IMR-90 (cell line): ENCODE measurements around the gene CCDC141. TPM values are rescaled to one million over a fixed set of nuclear protein-coding genes. Genes with fewer than 3 reads are reported as not detected.

Experiments
- ATAC-seq: fragments of 200-7000 bp; cut with Tn5 transposase; 2 replicates; pipeline ENCODE4 v1.9.1; 2020; ENCODE audit warnings: low read depth, mild to moderate bottlenecking, moderate library complexity
- BruUV-seq: library from RNA; stranded (reverse); fragments of 400-500 nt; replicated peaks from 2 replicates; lab custom pipeline; 2021; lab: Mats Ljungman, UMichigan
- CTCF ChIA-PET: fragments of 300-600 bp; formaldehyde crosslinking; extraction: SDS; loops from one replicate; lab custom pipeline; 2021; ENCODE audit warnings: antibody characterized with exemption; lab: Yijun Ruan, JAX
- POLR2A ChIA-PET: fragments of 300-600 bp; sonication (Branson Sonifier 250); formaldehyde crosslinking; loops from one replicate; lab custom pipeline; 2022; ENCODE audit warnings: antibody characterized with exemption; ENCODE audit not compliant: unreplicated experiment; lab: Charles Lee
- DNase-seq: peaks from one replicate; pipeline ENCODE4 v3.0.0; 2013
- H2AFZ ChIP-seq: replicated peaks from 2 replicates; pipeline ENCODE3; 2013; ENCODE audit warnings: low read length, mild to moderate bottlenecking; ENCODE audit not compliant: poor library complexity
- H2AK5ac ChIP-seq: 2 replicates; pipeline ENCODE4 v1.6.1; 2013; ENCODE audit warnings: low read depth, low read length, inconsistent platforms
- H2AK9ac ChIP-seq: replicated peaks from 2 replicates; pipeline ENCODE3; 2013; ENCODE audit warnings: mild to moderate bottlenecking, low read depth, low read length, moderate library complexity; ENCODE audit not compliant: poor library complexity
- H2BK120ac ChIP-seq: 2 replicates; pipeline ENCODE4 v1.6.1; 2013; ENCODE audit warnings: low read depth, low read length, inconsistent platforms
- H2BK15ac ChIP-seq: 3 replicates; pipeline ENCODE4 v1.6.1; 2013; ENCODE audit warnings: low read depth, low read length, inconsistent platforms
- H2BK20ac ChIP-seq: 2 replicates; pipeline ENCODE4 v1.6.1; 2013; ENCODE audit warnings: low read depth, mild to moderate bottlenecking, inconsistent platforms, low read length, moderate library complexity
- H2BK5ac ChIP-seq: 2 replicates; pipeline ENCODE4 v1.6.1; 2013; ENCODE audit warnings: mild to moderate bottlenecking, low read depth, low read length, inconsistent platforms; ENCODE audit not compliant: poor library complexity, severe bottlenecking
- H3K14ac ChIP-seq: replicated peaks from 2 replicates; pipeline ENCODE4 v1.6.1; 2013; ENCODE audit warnings: low read depth, low read length, inconsistent platforms
- H3K18ac ChIP-seq: 2 replicates; pipeline ENCODE4 v1.6.1; 2013; ENCODE audit warnings: low read depth, low read length, control low read depth
- H3K23ac ChIP-seq: 2 replicates; pipeline ENCODE4 v1.6.1; 2013; ENCODE audit warnings: low read depth, low read length, inconsistent platforms
- H3K27ac ChIP-seq: 2 replicates; pipeline ENCODE4 v1.5.1; 2013; ENCODE audit warnings: mild to moderate bottlenecking, control low read depth, low read length; ENCODE audit not compliant: insufficient read depth
- H3K27me3 ChIP-seq: 2 replicates; pipeline ENCODE4 v1.6.1; 2013; ENCODE audit warnings: low read length; ENCODE audit not compliant: control insufficient read depth, insufficient read depth
- H3K36me3 ChIP-seq: 2 replicates; pipeline ENCODE4 v1.6.1; 2013; ENCODE audit warnings: low read length, mixed read lengths; ENCODE audit not compliant: control insufficient read depth, insufficient read depth
- H3K4ac ChIP-seq: 2 replicates; pipeline ENCODE4 v1.6.1; 2013; ENCODE audit warnings: low read depth, low read length, inconsistent platforms
- H3K4me1 ChIP-seq: 2 replicates; pipeline ENCODE4 v1.6.1; 2013; ENCODE audit warnings: low read length, mixed read lengths; ENCODE audit not compliant: control insufficient read depth, insufficient read depth
- H3K4me2 ChIP-seq: 2 replicates; pipeline ENCODE4 v1.6.1; 2013; ENCODE audit warnings: low read depth, mild to moderate bottlenecking, control low read depth, low read length, moderate library complexity
- H3K4me3 ChIP-seq: 2 replicates; pipeline ENCODE4 v1.5.1; 2013; ENCODE audit warnings: low read depth, mild to moderate bottlenecking, control low read depth, low read length, moderate library complexity; ENCODE audit not compliant: insufficient read depth
- H3K56ac ChIP-seq: 2 replicates; pipeline ENCODE4 v1.6.1; 2013; ENCODE audit warnings: low read length, inconsistent platforms; ENCODE audit not compliant: insufficient read depth; ENCODE audit errors: extremely low read depth
- H3K79me1 ChIP-seq, 2 experiments: 2 replicates each; pipeline ENCODE4 v1.6.1; 2013; ENCODE audit warnings: low read length in 2 of 2, inconsistent platforms in 1 of 2, low read depth in 1 of 2
- H3K9ac ChIP-seq: 2 replicates; pipeline ENCODE4 v1.6.1; 2013; ENCODE audit warnings: low read depth, low read length, control low read depth
- H3K9me1 ChIP-seq: 2 replicates; pipeline ENCODE4 v1.6.1; 2013; ENCODE audit warnings: low read length, inconsistent platforms; ENCODE audit not compliant: insufficient read depth
- H3K9me3 ChIP-seq: 2 replicates; pipeline ENCODE4 v1.6.1; 2013; ENCODE audit warnings: low read length; ENCODE audit not compliant: control insufficient read depth, insufficient read depth
- H4K20me1 ChIP-seq: 2 replicates; pipeline ENCODE4 v1.6.1; 2013; ENCODE audit warnings: low read length, inconsistent platforms; ENCODE audit not compliant: insufficient read depth
- H4K5ac ChIP-seq: 2 replicates; pipeline ENCODE4 v1.6.1; 2013; ENCODE audit warnings: mild to moderate bottlenecking, low read depth, low read length, control low read depth
- H4K8ac ChIP-seq, 2 experiments: 2 replicates each; pipeline ENCODE4 v1.6.1; 2013; ENCODE audit warnings: low read depth in 2 of 2, low read length in 2 of 2, control low read depth in 1 of 2, inconsistent platforms in 1 of 2
- H4K91ac ChIP-seq: 2 replicates; pipeline ENCODE4 v1.6.1; 2013; ENCODE audit warnings: low read depth, low read length, inconsistent platforms; ENCODE audit not compliant: insufficient read depth
- ELK1 ChIP-seq: fragments of 150-350 bp; IDR thresholded peaks from 2 replicates; pipeline ENCODE4 v1.6.1; 2016; ENCODE audit warnings: low read depth, mild to moderate bottlenecking, low read length, moderate library complexity, borderline replicate concordance
- WGBS, 2 experiments: methylation state at CpG; one replicate each; pipeline versions ENCODE4 v1.1.5 to v1.1.7; 2013; ENCODE audit warnings: missing lambda C conversion rate in 2 of 2; ENCODE audit not compliant: insufficient read length in 1 of 2; ENCODE audit errors: extremely low coverage in 2 of 2; 5-methylcytosine and 5-hydroxymethylcytosine counted together
- dilution Hi-C: fragments of 300-500 bp; cut with HindIII; formaldehyde crosslinking; loops from one replicate; pipeline ENCODE4 v1.14.3; 2018; ENCODE audit warnings: low sequenced_read_pairs; ENCODE audit not compliant: unreplicated experiment
- in situ Hi-C: fragments of 300-500 bp; cut with MboI; formaldehyde crosslinking; loops from 3 replicates; pipeline ENCODE4 v1.14.3; 2019; ENCODE audit warnings: low sequenced_read_pairs, inconsistent platforms, mixed read lengths
- intact Hi-C: fragments of 100-400 bp; cut with micrococcal nuclease; formaldehyde crosslinking; loops from 2 replicates; pipeline ENCODE4 v1.10.0; 2022
- polyA plus RNA-seq, 3 experiments: library from polyadenylated mRNA; depleted of rRNA; stranded (reverse); fragments of >200 nt; gene quantifications; 2 replicates each; pipeline ENCODE4 v1.2.3, GENCODE V29; 2012; ENCODE audit warnings: low replicate concordance in 1 of 3
- total RNA-seq: library from RNA; depleted of rRNA; stranded (reverse); fragments of >200 nt; gene quantifications from 2 replicates; pipeline ENCODE4 v1.2.3, GENCODE V29; 2012

CCDC141 gene
- total and polyA plus RNA-seq, 2 of the 4 experiments (the other 2 are of a cell fraction) = not detected

GRCh38 chr2:178827739-178828485, 222.0 kb downstream of the CCDC141 start:
- H3K79me1 ChIP-seq = no peaks in the 10 kb centered on the region
- no peak overlapping the region for H3K18ac ChIP-seq
- H4K5ac ChIP-seq = no peak overlapping the region
- H3K27me3 ChIP-seq = no peaks in the 10 kb centered on the region
- H2AK5ac ChIP-seq = no peak overlapping the region
- in situ Hi-C loops = no loop called here
- no peak overlapping the region for H3K4me3 ChIP-seq
- ATAC-seq (no peak), DNase-seq (no peak)
- no peaks in the 10 kb centered on the region for H3K36me3 ChIP-seq
- no peak overlapping the region for H3K27ac ChIP-seq
- dilution Hi-C loops = no loop called here
- no peaks in the 10 kb centered on the region for H3K4me1 ChIP-seq
- H3K14ac ChIP-seq = no peak overlapping the region
- H2AK9ac ChIP-seq = no peak overlapping the region
- H3K9me1 ChIP-seq = no peaks in the 10 kb centered on the region
- no peak overlapping the region for H2AFZ ChIP-seq
- H3K9me3 ChIP-seq = no peaks in the 10 kb centered on the region
- H2BK120ac ChIP-seq = no peak overlapping the region
- WGBS, 2 experiments = 20% methylated on average over 1 of the region's 9 CpGs; no CpG with 5 or more reads in 1 of the 2 experiments
- no peak overlapping the region for H3K4ac ChIP-seq
- H3K9ac ChIP-seq = no peak overlapping the region
- no peak overlapping the region for H4K8ac ChIP-seq
- no peak for TF ChIP-seq ELK1
- no peak overlapping the region for H3K56ac ChIP-seq
- H3K23ac ChIP-seq = no peak overlapping the region
- intact Hi-C loops = no loop called here
- ChIA-PET POLR2A (no interaction called here), CTCF (interaction anchor here (0.5 to 0.7 kb wide), 2 partner anchors 9 to 33 kb away, joined by 3 read pairs; no protein-coding TSS in a partner anchor)
- H2BK20ac ChIP-seq = no peak overlapping the region
- H4K91ac ChIP-seq = no peak overlapping the region
- no peak overlapping the region for H2BK15ac ChIP-seq
- no peak overlapping the region for H2BK5ac ChIP-seq
- no peak overlapping the region for H3K4me2 ChIP-seq
- BruUV-seq = no TSS peak
- no peaks in the 10 kb centered on the region for H4K20me1 ChIP-seq
